SHP77 (cell line): ENCODE measurements around the gene INSL3.
"Not testable (repeated sequence)": the region's sequence is repeated elsewhere in the genome, so short reads cannot be mapped to it uniquely, and the experiment has no call there.

Source experiments
- DNase-seq, 2 experiments: peaks; one replicate each; lab custom pipeline; 2025; lab: John Stamatoyannopoulos, UW

INSL3 gene

DNA sequence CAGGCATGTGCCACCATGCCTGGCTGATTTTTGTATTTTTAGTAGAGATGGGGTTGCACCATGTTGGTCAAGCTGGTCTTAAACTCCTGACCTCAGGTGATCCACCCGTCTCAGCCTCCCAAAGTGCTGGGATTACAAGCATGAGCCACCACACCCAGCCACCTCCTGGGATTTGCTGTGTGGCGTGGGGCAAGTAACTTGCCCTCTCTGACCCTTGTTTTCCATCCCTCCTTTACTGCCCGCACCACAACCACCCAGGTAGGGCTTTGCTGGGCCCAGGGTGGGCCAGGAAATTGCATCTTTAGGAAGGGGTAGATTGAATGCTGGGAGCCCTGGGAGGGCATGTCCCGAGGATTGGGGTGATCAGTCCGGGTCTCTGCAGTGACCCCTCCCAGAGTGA is 37.6 kb downstream of the INSL3 start:
- DNase-seq = not testable (repeated sequence)

DNA sequence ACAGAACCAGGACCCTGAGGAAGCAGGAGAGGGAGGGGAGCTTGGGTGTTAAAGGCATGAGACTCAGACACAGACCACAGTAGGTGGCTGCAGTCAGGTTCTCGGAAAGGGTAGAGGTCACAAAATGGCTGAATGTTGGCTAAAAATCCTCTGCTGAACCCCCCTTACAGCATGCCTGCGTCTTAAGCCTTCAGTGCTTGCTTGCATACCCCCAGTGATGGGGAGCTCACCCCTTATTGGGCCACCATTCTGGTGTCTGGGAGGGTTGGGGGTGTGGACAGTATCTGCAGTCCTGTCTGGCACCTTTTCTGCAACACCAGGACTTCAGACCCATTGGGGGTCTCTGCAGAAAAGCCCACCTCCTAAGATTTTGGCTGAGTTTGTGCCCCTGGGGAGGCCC is 40.5 kb downstream of the INSL3 start:
- DNase-seq = no peak

DNA sequence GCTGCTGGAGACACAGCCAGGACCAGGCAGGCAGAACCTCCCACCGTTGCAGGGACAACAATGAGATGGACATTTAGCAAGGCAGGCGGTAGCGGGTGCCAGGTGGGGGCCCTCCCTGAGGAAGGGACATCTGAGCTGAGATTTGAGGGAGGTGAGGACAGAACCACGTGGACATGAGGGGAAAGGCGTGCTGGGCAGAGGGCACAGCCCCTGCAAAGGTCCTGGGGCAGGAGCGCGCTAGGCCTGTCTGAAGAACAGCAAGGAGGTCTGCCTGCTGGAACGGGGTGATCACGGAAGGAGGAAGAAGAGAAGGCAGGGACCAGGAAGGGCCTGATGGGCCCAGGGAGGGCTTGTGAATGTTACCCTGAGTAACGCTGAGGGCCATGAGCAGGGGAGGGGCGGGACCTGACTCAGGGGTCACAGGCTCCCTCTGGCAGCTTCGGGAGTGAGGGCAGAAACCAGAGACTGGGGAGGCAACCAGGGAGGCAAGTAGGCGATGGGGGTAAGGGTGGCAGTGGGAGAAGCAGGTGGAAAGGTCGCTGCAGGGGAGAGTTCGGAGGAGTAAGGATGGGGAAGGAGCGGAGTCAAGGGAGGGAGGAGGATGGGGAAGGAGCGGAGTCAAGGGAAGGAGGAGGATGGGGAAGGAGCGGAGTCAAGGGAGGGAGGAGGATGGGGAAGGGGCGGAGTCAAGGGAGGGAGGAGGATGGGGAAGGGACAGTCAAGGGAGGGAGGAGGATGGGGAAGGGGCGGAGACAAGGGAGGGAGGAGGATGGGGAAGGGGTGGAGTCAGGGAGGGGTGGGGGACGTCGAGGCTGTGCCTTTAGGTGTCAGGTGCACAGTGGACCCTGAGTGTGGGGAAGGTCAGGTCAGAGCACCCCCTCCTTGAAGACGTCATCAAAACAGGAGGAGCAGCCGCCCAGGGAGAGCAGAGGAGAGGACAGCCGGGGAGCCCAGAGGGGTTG is 42.1 kb downstream of the INSL3 start:
- no peak for DNase-seq

DNA sequence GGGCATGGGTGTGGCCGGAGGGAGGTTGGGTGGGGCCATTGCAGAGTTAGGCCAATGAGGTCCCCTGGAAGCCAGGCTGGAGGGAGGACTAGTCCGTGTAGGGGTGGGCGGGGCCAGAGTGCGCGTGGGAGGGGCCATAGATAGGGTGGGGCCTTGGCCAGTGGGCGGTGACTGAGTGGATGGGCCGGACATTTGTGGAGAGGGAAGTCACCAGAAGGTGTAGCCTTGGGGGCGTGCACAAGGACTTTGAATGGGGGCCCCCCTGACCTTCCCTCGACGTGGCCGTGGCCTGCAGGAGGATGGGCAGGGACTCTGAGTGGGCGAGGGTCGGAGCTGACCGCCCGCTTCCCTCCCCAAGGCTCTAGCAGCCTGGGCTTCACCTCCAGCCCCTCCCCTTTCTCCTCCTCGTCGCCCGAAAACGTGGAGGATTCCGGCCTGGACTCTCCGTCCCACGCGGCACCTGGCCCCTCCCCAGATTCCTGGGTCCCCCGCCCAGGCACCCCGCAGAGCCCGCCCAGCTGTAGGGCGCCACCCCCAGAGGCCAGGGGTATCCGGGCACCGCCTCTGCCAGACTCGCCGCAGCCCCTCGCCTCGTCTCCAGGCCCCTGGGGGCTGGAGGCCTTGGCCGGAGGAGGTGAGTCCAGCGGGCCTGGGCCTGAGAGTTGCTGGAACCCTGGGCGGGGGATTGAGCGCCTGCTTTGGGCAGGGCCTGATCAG is 42.9 kb downstream of the INSL3 start:
- peak; percentile 9 to 27 for DNase-seq

DNA sequence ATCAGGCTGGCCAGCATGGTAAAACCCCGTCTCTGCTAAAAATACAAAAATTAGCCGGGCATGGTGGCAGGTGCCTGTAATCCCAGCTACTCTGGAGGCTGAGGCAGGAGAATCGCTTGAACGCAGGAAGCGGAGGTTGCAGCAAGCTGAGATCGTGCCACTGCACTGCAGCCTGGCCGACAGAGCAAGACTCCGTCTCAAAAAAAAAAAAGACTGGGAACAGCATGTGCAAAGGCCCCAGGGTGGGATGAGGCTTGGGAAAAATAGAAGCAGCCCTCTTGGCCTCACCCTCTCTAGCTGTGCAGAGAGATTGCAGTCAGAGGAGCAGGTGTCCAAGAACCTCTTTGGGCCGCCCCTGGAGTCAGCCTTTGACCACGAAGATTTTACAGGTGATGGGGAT is 43.5 kb downstream of the INSL3 start:
- DNase-seq = not testable (repeated sequence)

DNA sequence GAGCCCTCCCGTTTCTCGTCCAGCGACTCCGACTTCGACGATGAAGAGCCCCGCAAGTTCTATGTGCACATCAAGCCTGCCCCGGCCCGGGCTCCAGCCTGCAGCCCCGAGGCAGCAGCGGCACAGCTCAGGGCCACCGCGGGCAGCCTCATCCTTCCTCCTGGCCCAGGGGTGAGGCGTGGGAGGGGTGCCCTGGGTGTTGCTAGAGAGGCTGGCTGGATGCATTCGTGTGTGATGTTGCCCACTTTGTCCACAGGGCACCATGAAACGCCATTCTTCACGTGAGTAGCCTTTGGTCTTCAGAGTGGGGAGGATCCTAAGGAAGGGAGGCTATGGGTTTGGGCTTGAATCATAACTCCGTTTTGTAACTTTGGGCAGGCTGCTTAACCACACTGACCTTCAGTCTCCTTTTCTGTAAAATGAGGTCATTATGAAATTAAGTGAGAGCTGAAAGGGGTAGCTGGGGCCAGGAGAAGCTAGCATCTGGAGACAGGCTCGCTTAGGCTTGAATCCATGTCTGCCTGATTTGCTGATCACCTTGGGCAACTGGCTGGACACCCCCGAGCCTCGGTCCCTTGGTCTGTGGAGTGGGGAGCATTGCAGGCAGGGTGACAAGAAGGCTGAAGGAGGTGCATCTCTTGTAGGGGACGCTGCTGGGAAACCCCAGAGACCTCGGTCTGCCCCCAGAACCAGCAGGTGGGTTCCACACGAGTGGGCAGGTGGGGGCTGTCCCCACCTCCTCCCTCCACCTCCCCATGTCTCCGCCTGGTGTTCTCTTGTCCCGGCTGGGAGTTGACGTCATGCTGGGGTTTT is 45.1 kb downstream of the INSL3 start:
- no peak for DNase-seq

DNA sequence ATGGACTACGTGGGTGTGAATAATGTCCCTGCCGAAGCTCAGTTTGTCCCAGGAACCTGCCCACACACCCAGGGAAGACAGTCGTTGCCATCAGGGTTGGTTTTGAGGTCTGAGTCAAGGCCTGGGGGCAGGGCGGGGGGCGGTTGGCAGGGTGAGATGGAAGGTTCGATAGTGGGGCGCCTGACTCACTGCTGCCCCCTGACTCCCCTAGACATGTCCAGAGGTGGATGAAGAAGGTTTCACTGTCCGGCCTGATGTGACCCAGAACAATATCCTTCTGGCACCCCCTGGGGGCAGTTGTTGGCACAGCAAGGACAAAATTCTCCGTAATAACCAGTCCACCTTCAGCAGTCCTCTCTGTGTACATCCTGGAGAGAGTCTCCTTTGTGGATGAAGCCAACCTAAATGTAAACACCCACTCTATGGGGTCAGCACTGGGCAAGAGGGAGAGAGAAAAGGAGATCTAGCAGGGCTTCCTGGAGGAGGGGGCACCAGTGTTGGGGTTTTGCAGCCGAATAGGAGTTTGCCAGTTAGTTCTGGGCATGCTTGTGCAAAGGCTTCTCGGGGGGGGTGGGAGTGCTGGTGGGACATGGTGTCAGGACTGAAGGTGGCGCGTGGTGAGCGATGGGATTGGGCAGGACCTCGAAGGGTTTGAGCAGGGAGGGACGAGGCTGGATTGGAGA is 45.9 kb downstream of the INSL3 start:
- peak in 1 of 2 experiments; percentile 39 for DNase-seq

DNA sequence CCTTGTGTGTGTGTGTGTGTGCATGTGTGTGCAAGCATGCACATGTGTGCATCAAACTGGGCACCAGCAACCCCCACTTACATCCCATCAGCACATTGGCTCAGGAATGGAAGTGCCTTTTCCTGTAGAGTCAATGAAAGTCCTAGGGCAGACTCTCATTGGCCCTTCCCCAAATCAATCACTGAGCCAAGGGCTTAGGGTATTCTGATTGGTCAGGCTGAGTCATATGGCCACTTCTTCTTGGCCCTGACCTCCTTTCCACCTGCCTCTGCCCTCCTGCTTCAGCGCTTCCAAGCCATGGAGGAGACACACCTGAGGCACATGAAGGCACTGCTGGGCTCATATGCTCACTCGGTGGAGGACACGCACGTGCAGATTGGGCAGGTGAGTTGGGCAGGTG is 49.1 kb downstream of the INSL3 start:
- DNase-seq = no peak

DNA sequence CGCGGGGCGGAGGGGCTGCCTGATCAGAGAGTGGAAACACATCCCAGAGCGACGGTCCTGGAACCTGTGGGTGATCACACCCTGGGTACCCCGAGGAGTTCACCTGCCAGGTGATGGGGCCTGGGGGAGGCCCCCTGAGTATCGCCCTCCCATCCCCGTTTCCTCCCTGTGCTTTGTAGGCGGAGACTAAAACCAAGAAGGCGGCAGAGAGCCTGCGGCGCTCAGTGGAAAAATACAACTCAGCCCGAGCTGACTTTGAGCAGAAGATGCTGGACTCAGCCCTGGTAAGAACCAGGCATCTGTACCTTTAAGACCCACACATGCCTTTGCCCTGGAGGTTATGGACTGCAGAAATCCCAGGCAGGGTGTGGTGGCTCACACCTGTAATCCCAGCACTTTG is 50.7 kb downstream of the INSL3 start:
- no peak for DNase-seq

DNA sequence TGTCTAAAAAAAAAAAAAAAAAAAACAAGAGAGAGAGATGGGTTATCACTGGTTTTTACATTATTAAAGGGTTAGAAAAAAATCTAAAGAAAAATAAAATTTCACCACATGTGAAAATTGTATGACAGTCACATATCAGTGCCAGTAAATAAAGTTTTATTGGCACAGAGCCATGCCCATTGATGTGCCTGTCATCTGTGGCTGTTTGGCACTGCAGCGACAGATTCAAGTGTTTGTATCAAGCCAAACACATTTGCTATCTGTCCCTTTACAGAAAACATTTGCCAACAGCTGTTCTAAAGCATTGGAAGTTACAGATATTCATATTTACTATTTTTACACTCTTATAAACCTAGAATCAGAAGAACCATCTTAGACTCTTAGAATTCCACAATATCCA is 53.8 kb downstream of the INSL3 start:
- DNase-seq = no peak

DNA sequence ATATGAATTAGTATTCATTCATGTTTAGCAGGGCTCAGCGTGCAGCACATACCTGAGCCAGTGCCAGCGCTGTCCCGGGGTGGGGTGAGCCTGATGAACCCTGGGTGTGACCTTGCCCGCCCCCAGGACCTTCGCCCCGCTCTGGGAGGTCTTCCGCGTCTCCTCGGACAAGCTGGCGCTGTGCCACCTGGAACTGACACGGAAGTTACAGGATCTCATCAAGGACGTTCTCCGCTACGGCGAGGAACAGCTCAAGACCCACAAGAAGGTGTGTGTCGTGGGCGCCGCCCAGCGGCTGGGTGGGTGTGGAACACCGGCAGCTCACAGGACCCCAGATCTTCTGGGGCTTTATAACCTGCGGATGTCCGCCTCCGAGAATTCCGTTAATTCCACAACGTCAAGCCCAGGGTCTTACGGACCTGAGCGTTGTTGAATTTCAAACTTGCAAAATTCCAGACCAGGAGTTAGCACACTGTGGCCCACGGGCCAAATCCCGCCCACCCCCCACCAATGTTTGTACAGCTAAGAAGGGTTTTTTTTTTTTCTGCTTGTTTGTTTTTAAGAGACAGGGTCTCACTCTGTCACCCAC is 54.7 kb downstream of the INSL3 start:
- peak; percentile 71 to 85 for DNase-seq
